Keratinocyte (primary cell): Measurements from ENCODE around the gene MTRR.

ENCODE experiments used
- EZH2 ChIP-seq: IDR thresholded peaks from one replicate; pipeline ENCODE4 v1.6.1; 2012; ENCODE audit warnings: inconsistent platforms, mild to moderate bottlenecking, low read length, moderate library complexity
- TF ChIP-seq, protein P1 (sequence below), 3 experiments: IDR thresholded peaks in 1 of 3; conservative IDR thresholded peaks in 1 of 3; optimal IDR thresholded peaks in 1 of 3; 2 replicates in 2 of 3; 3 replicates in 1 of 3; pipeline versions ENCODE3 to v1.5.1; 2011; ENCODE audit warnings: low read length in 3 of 3, mild to moderate bottlenecking in 3 of 3, moderate library complexity in 2 of 3, control low read depth in 1 of 3, inconsistent platforms in 1 of 3; ENCODE audit not compliant: insufficient read depth in 2 of 3; ENCODE audit errors: extremely low read depth in 1 of 3

DNA sequence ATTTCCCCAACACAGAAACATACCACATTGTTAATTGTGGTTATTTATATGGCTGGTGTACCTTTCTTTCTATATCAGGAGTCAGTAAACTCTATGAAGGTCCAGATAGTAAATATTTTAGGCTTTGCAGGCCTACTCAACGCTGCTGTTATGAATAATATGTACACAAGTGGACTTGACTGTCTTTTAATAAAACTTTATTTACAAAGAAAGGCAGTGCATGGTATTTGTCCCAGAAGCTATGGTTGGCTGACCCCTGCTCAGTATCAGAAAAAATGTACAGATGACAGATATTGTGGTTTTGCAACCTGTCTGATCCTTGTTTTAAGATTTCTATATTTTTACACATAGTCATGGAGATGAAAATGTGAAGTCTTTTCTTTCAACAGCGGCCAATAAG is 5.7 kb downstream of the MTRR start:
- TF ChIP-seq, protein P1, sequence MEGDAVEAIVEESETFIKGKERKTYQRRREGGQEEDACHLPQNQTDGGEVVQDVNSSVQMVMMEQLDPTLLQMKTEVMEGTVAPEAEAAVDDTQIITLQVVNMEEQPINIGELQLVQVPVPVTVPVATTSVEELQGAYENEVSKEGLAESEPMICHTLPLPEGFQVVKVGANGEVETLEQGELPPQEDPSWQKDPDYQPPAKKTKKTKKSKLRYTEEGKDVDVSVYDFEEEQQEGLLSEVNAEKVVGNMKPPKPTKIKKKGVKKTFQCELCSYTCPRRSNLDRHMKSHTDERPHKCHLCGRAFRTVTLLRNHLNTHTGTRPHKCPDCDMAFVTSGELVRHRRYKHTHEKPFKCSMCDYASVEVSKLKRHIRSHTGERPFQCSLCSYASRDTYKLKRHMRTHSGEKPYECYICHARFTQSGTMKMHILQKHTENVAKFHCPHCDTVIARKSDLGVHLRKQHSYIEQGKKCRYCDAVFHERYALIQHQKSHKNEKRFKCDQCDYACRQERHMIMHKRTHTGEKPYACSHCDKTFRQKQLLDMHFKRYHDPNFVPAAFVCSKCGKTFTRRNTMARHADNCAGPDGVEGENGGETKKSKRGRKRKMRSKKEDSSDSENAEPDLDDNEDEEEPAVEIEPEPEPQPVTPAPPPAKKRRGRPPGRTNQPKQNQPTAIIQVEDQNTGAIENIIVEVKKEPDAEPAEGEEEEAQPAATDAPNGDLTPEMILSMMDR (optimal IDR thresholded peaks at IDR 0.05 in 1 of 3, IDR thresholded peaks at IDR 0.05 in 1 of 3, conservative IDR thresholded peaks at IDR 0.05 in 1 of 3; ENCODE audit: extremely low read depth in 1 of 3, insufficient read depth in 2 of 3, low read length in 3 of 3) = no peak
- no peak for TF ChIP-seq EZH2
